ENCODE data around the gene FOXJ1. TPM values are rescaled to one million over a fixed set of nuclear protein-coding genes. Genes with fewer than 3 reads are reported as not detected.

The FOXJ1 gene
- total and polyA plus RNA-seq, 2 of the 8 experiments (the other 6 are each of a cell fraction or from before 2014, with no cell fraction given), result 4.7 to 5.4 TPM

- DNase-seq (ENCODE audit: low read depth in 1 of 2, low spot score in 2 of 2), result no peak
- Histone ChIP-seq H4K91ac (replicated peaks; ENCODE audit: insufficient read length, low read length) (peak overlapping the region; percentile 6), H3K23me2 (ENCODE audit: low read depth, low read length) (peaks cover 9% of the 10 kb centered on the region; the same call in 1 of the 2 replicates), H2BK15ac (ENCODE audit: low read length) (peak overlapping the region; percentile 11; the same call in 1 of the 2 replicates), H2AK5ac (ENCODE audit: low read depth, low read length) (0 out of 2 replicates have a peak overlapping the region, but pooled peaks have one; percentile 3), H4K8ac (ENCODE audit: extremely low read depth, insufficient read depth, low read length) (no peak overlapping the region), H4K5ac (ENCODE audit: insufficient read length, low read depth, low read length) (peak overlapping the region; percentile 12), H3K79me2 (ENCODE audit: control insufficient read depth in 1 of 2, insufficient read depth in 2 of 2, low read length in 2 of 2) (peaks cover 5 to 8% of the 10 kb centered on the region in 2 experiments; a peak in 3 of 4 replicates), H3K36me3 (ENCODE audit: control insufficient read depth in 2 of 4, insufficient read depth in 4 of 4, low read length in 3 of 4) (peaks cover 9 to 28% (median 12%) of the 10 kb centered on the region in 4 experiments), H3K27me3 (replicated peaks in 1 of 4; ENCODE audit: control insufficient read depth in 3 of 4, extremely low read depth in 1 of 4, insufficient read depth in 3 of 4, low read length in 3 of 4) (no peaks in the 10 kb centered on the region), H3K9me3 (ENCODE audit: insufficient read depth in 2 of 2, low read depth in 1 of 2, low read length in 1 of 2) (no peaks in the 10 kb centered on the region), H3K27ac (ENCODE audit: low read depth, low read length) (0 out of 2 replicates have a peak overlapping the region, but pooled peaks have one; percentile 16), H3K14ac (ENCODE audit: insufficient read length) (no peak overlapping the region), H3K56ac (replicated peaks; ENCODE audit: insufficient read length, low read depth, low read length) (no peak overlapping the region), H3K4me2 (ENCODE audit: insufficient read depth in 1 of 2, low read depth in 2 of 2, low read length in 2 of 2) (peak overlapping the region; percentile 78 to 97), H2BK20ac (ENCODE audit: low read length) (no peak overlapping the region), H3K23ac (ENCODE audit: insufficient read length) (no peak overlapping the region), H3K18ac (ENCODE audit: extremely low read depth, low read length) (no peak overlapping the region), H3K4me1 (replicated peaks in 1 of 4; ENCODE audit: control insufficient read depth in 3 of 4, insufficient read depth in 4 of 4, low read length in 3 of 4) (peaks cover 6 to 16% (median 9%) of the 10 kb centered on the region in 4 experiments; a peak in 6 of 7 replicates), H4K20me1 (replicated peaks in 1 of 2; ENCODE audit: control insufficient read depth in 1 of 2, insufficient read depth in 2 of 2, low read length in 2 of 2) (no peaks in the 10 kb centered on the region), H3K79me1 (ENCODE audit: low read depth, low read length) (peaks cover 8% of the 10 kb centered on the region), H2AFZ (ENCODE audit: low read length) (peak overlapping the region; percentile 18; the same call in 1 of the 2 replicates), H3K9ac (replicated peaks in 1 of 4; ENCODE audit: extremely low read depth in 1 of 4, low read depth in 3 of 4, low read length in 3 of 4) (peak overlapping the region; percentile 38 to 75 (median 71)), H2BK120ac (replicated peaks; ENCODE audit: low read depth, low read length) (no peak overlapping the region), H3K4me3 (ENCODE audit: extremely low read depth in 1 of 4, insufficient read depth in 2 of 4, low read depth in 3 of 4, low read length in 4 of 4) (peak overlapping the region; percentile 53 to 81 (median 73)), H2BK12ac (ENCODE audit: low read depth, low read length) (no peak overlapping the region), H3K4ac (replicated peaks; ENCODE audit: insufficient read length, low read depth, low read length) (no peak overlapping the region), H2BK5ac (ENCODE audit: low read depth, low read length) (peak overlapping the region; percentile 86)
- TF ChIP-seq PHF8 (conservative IDR thresholded peaks at IDR 0.05; ENCODE audit: low read depth, low read length) (no peak), CEBPB (IDR thresholded peaks at IDR 0.05; ENCODE audit: low read depth, low read length) (no peak), EGR1 (IDR thresholded peaks at IDR 0.05; ENCODE audit: borderline replicate concordance, low read depth, low read length) (no peak), KDM4A (IDR thresholded peaks at IDR 0.05; ENCODE audit: low read depth, low read length, severe bottlenecking) (no peak), E2F6 (IDR thresholded peaks at IDR 0.05) (no peak), SAP30 (IDR thresholded peaks at IDR 0.05; ENCODE audit: insufficient read depth, insufficient replicate concordance, low read length) (peak; percentile 59)
- TF ChIP-seq, protein P1, sequence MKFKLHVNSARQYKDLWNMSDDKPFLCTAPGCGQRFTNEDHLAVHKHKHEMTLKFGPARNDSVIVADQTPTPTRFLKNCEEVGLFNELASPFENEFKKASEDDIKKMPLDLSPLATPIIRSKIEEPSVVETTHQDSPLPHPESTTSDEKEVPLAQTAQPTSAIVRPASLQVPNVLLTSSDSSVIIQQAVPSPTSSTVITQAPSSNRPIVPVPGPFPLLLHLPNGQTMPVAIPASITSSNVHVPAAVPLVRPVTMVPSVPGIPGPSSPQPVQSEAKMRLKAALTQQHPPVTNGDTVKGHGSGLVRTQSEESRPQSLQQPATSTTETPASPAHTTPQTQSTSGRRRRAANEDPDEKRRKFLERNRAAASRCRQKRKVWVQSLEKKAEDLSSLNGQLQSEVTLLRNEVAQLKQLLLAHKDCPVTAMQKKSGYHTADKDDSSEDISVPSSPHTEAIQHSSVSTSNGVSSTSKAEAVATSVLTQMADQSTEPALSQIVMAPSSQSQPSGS (IDR thresholded peaks at IDR 0.05; ENCODE audit: low read length), result no peak
- WGBS, 2 experiments (ENCODE audit: extremely low coverage in 1 of 2, insufficient coverage in 1 of 2, insufficient read length in 1 of 2, insufficient replicate concordance in 2 of 2, low coverage in 1 of 2, low lambda C conversion rate in 2 of 2, missing lambda C conversion rate in 1 of 2), result 21% methylated on average over 4 of the region's 4 CpGs; no CpG with 5 or more reads in 1 of the 2 experiments
- ChIA-PET CTCF (ENCODE audit: partially characterized antibody) (interaction anchor here (1.1 to 41.5 kb wide), 12 partner anchors 10 to 177 kb away, joined by 3 to 778 read pairs (median 5); partner anchors contain the start of gene FOXJ1), POLR2A (ENCODE audit: partially characterized antibody) (interaction anchor here (0.6 to 4.6 kb wide), 16 partner anchors 8 to 198 kb away, joined by 3 to 23 read pairs (median 4); partner anchors contain the start of genes GALR2, MRPL38, UBALD2 and ZACN)
- FAIRE-seq, result no peak
These were observed 38.1 kb downstream of the FOXJ1 start for GRCh38 chr17:76102944-76103273.

All from H1 (cell line).